Body of pancreas (tissue), 4 donors: ENCODE measurements around the gene MFAP4.

ENCODE experiments used
- CTCF ChIP-seq, 7 experiments: fragments of 450-650 bp in 4 of 7; fragments of 200-600 bp in 3 of 7; sonication (generic) in 3 of 7; IDR thresholded peaks; one replicate each; pipeline ENCODE4 v1.5.1; 2016 to 2019; ENCODE audit warnings: antibody characterized with exemption in 7 of 7
- POLR2A ChIP-seq, 3 donors: fragments of 450-650 bp; IDR thresholded peaks; one replicate each; pipeline ENCODE4 v1.6.1; 2016; ENCODE audit warnings: antibody characterized with exemption in 3 of 3, mild to moderate bottlenecking in 2 of 3

DNA sequence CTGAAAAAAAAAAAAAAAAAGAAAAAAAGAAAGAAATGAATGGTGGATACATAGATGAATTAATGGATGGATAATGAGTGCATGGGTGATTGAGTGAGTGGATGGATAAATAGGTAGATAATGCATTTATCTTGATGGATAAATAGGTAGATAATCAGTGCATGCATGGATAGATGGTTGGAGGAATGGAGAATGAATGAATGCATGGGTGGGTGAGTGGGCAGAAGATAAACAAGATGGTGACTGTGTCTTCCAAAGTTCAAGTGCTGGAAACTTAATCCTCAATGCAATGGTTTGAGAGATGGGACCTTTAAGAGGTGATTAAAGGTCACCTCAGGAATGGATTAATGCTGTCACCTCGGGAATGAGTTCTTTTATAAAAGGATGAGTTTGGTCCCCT, 17.3 kb upstream of the MFAP4 start:
- TF ChIP-seq CTCF (IDR thresholded peaks at IDR 0.05) (no peak), POLR2A (IDR thresholded peaks at IDR 0.05) (no peak)
